ENCODE data around the gene SPEF1.
"Not testable (repeated sequence)": the region's sequence is repeated elsewhere in the genome, so short reads cannot be mapped to it uniquely, and the experiment has no call there.

SPEF1 gene

GRCh38 chr20:3808544-3808943, 27.3 kb upstream of the SPEF1 start:
- DNase-seq (ENCODE audit: low read depth in 2 of 2), result no peak

- DNase-seq (ENCODE audit: low read depth in 2 of 2), result no peak
These were observed 23.5 kb upstream of the SPEF1 start for GRCh38 chr20:3804781-3805180.

- DNase-seq (ENCODE audit: low read depth in 2 of 2), result no peak
These were observed 23.1 kb upstream of the SPEF1 start for GRCh38 chr20:3804254-3804751.

- no peak for DNase-seq (ENCODE audit: low read depth in 2 of 2)
These were observed 22.6 kb upstream of the SPEF1 start for GRCh38 chr20:3803854-3804253.

- DNase-seq (ENCODE audit: low read depth in 2 of 2), result no peak
These were observed 22.0 kb upstream of the SPEF1 start for GRCh38 chr20:3803289-3803688.

- DNase-seq (ENCODE audit: low read depth in 2 of 2), result no peak
These were observed 21.4 kb upstream of the SPEF1 start for GRCh38 chr20:3802524-3803239.

GRCh38 chr20:3801846-3802245, 20.6 kb upstream of the SPEF1 start:
- DNase-seq (ENCODE audit: low read depth in 2 of 2), result no peak

GRCh38 chr20:3801299-3801698, 20.1 kb upstream of the SPEF1 start:
- no peak for DNase-seq (ENCODE audit: low read depth in 2 of 2)

- DNase-seq (ENCODE audit: low read depth in 2 of 2), result no peak
These were observed 19.6 kb upstream of the SPEF1 start for GRCh38 chr20:3800878-3801260.

GRCh38 chr20:3800256-3800877, 19.1 kb upstream of the SPEF1 start:
- DNase-seq (ENCODE audit: low read depth in 2 of 2), result no peak

- no peak for DNase-seq (ENCODE audit: low read depth in 2 of 2)
These were observed 17.6 kb upstream of the SPEF1 start for GRCh38 chr20:3798908-3799248.

GRCh38 chr20:3798373-3798768, 17.1 kb upstream of the SPEF1 start:
- no peak for DNase-seq (ENCODE audit: low read depth in 2 of 2)

- DNase-seq (ENCODE audit: low read depth in 2 of 2), result no peak
These were observed 16.5 kb upstream of the SPEF1 start for GRCh38 chr20:3797592-3798372.

- DNase-seq (ENCODE audit: low read depth in 2 of 2), result no peak
These were observed 15.9 kb upstream of the SPEF1 start for GRCh38 chr20:3797226-3797545.

- no peak for DNase-seq (ENCODE audit: low read depth in 2 of 2)
These were observed 15.4 kb upstream of the SPEF1 start for GRCh38 chr20:3796477-3797225.

GRCh38 chr20:3795511-3796468, 14.5 kb upstream of the SPEF1 start, which contains the start of gene CDC25B:
Gene CDC25B (plus strand): TSS chr20:3796310. CDS start chr20:3796532, 222 bp downstream.
- peak; percentile 85 to 91 for DNase-seq (ENCODE audit: low read depth in 2 of 2)

GRCh38 chr20:3794701-3795420, 13.6 kb upstream of the SPEF1 start:
- no peak for DNase-seq (ENCODE audit: low read depth in 2 of 2)

GRCh38 chr20:3794168-3794567, 12.9 kb upstream of the SPEF1 start:
- DNase-seq (ENCODE audit: low read depth in 2 of 2), result not testable (repeated sequence)

- not testable (repeated sequence) for DNase-seq (ENCODE audit: low read depth in 2 of 2)
These were observed 8.0 kb upstream of the SPEF1 start for GRCh38 chr20:3789201-3789600.

GRCh38 chr20:3788685-3789155, 7.5 kb upstream of the SPEF1 start:
- no peak for DNase-seq (ENCODE audit: low read depth in 2 of 2)
